GM19193 (cell line): Measurements from ENCODE around the gene CD9.

ENCODE experiments used
- POLR2A ChIP-seq: IDR thresholded peaks from 4 replicates; pipeline ENCODE4 v1.6.1; 2011; ENCODE audit not compliant: insufficient read depth, insufficient read length; ENCODE audit errors: extremely low read depth

CD9 gene

DNA sequence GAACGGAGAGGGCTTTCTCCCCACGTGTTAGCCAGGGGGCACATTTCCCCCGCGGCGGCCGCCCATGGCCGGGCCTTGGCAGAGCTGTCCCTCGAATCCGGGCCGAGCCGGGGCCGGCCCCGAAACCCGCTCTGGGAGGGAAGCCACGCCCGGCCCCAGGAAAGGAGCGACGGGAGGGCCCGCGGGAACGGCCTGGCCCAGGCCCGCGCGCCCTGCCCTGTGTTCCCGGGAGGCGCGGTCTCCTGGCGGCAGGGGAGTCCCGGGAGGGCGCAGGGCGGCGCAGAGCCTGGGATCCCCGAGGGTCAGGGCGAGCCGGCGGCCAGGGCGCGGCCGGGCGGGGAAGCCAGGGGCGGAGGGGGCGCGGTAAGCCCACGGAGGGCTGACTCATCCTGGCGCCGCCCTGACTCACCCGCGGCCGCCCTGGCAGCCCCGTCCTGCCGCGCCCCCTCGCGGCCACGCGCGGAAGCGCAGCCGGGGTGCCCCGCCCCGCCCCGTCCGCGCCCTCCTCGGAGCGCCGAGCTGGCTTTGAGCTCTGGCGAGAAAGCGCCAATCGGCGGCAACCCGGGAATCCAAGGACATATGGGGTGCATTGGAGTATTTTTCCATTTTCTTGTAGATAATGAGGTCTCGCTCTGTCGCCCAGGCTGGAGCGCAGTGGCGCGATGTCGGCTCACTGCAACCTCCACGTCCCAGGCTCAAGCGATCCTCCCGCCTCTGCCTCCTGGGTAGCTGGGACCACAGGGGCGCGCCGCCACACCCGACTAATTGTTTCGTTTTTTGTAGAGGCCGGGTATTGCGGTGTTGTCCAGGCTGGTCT, 78.4 kb downstream of the CD9 start:
- TF ChIP-seq POLR2A = no peak

- no peak for TF ChIP-seq POLR2A
Observed at GRCh38 chr12:6279256-6279628, 79.0 kb downstream of the CD9 start.

GRCh38 chr12:6279631-6280030, 79.4 kb downstream of the CD9 start:
- TF ChIP-seq POLR2A = no peak

- TF ChIP-seq POLR2A = no peak
Observed at GRCh38 chr12:6280053-6280469, 79.9 kb downstream of the CD9 start.

- no peak for TF ChIP-seq POLR2A
Observed at GRCh38 chr12:6280672-6281071, 80.5 kb downstream of the CD9 start.

- TF ChIP-seq POLR2A = no peak
Observed at GRCh38 chr12:6281081-6281809, 81.0 kb downstream of the CD9 start.

DNA sequence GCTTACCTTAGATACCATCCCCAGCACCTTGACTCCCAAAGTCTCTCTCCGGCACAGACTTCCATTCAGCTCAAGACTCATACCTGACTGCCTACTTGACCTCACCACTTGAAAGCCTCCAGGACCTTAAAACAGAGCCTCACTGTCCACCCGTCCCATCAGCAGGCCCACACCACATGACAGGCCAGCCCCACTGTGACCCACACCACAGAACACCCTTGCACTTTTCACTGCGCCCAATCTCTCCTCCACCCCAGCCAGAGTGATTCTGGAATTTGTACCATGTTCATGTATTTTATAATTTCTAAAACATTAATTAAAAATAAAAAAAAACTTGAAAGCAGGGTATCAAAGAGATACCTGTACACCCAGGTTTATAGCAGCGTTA, 82.2 kb downstream of the CD9 start:
- TF ChIP-seq POLR2A = no peak

DNA sequence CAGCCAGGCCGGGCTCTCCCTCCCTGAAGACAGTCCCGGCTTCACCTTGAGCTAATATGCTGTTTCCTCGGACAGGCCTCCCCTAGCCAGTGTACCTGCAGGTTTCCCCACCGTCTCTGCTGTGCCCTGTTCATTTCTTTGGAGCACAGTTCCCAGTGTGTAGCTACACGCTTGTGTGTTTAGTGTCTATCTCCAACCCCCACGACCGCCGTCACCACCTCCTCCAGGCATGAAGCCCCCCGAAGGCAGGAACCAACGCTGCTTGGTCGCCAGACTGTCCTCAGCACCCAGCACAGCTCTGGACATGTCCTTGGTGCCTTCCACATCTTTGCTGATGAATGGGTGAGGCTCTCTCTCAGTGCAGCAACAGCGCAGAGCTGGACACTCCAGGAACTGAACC, 84.1 kb downstream of the CD9 start:
- TF ChIP-seq POLR2A = no peak

DNA sequence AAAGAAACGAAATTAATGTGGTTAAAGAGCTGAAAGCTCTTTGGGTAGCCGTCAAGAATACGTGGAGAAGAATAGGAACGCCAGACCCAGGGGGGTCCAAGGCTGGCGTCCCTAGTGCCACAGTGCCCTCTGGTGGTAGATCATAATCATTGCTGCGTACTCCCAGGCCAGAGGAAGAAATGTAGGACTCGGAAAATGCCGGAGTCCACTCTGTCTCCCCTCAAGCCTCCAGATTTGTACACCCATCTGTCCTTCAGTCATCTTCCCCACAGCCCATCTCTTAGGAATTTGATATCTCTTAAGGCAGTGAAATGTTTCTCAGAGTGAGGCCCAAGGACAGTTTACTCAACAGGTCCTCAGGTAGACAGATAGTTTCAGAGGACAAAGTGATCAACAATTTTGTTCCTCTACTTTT, 84.9 kb downstream of the CD9 start:
- no peak for TF ChIP-seq POLR2A

DNA sequence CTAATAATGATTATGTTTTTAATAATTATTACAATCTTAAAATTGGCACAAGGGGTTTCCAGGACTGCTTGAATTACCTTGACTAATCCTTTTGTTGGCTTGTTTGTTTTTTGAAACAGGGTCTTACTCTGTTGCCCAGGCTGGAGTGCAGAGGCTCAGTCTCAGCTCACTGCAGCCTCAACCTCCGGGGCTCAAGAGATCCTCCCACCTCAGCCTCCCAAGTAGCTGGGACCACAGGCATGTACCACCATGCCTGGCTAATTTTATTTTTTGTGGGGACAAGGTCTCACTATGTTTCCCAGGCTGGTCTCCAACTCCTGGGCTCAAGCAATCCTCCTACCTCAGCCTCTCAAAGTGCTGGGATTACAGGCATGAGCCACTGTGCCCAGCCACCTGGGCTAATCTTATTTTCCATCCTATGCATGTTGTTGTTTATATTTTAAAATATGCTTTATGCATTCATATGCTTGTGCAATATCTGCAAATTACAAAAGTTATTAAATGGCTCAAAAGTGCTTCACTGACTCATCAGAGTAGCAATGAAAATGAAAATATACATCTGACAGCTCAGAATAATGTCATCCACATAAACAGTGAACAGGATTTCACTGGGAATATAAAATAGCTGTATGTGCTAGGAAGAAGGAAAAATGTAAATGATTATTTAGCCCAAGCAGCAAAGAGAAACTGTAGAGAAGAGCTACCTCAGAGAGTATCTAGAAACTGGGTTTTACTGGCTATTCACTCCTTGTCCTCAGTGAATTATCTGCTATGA, 85.5 kb downstream of the CD9 start:
- no peak for TF ChIP-seq POLR2A
